GM12801 (cell line): ENCODE measurements around the gene KIF2C.

ENCODE experiments used
- TF ChIP-seq, protein P1 (sequence below): IDR thresholded peaks from one replicate; pipeline ENCODE4 v1.5.1; 2011; ENCODE audit warnings: control low read depth; ENCODE audit not compliant: insufficient read length; ENCODE audit errors: extremely low read depth

Gene KIF2C

DNA sequence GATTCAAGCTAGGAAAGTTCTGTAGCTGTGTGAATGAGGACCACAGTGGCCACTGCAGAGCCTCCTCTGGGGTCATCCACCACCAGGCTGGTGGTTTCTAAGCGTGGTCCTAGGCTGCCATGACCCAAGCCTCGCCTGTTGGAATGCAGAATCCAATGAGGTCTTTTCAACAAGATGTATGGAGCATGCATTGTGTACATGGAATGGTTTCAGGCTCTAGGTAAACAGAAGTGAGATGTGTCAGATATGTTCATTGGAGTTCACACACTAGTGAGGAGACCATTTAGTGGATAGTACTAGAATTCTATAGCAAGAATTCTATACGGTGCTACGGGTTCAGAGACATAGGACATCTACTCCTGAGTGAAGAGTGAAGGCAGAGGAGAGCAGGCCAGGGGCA, 19.4 kb upstream of the KIF2C start:
- TF ChIP-seq, protein P1, sequence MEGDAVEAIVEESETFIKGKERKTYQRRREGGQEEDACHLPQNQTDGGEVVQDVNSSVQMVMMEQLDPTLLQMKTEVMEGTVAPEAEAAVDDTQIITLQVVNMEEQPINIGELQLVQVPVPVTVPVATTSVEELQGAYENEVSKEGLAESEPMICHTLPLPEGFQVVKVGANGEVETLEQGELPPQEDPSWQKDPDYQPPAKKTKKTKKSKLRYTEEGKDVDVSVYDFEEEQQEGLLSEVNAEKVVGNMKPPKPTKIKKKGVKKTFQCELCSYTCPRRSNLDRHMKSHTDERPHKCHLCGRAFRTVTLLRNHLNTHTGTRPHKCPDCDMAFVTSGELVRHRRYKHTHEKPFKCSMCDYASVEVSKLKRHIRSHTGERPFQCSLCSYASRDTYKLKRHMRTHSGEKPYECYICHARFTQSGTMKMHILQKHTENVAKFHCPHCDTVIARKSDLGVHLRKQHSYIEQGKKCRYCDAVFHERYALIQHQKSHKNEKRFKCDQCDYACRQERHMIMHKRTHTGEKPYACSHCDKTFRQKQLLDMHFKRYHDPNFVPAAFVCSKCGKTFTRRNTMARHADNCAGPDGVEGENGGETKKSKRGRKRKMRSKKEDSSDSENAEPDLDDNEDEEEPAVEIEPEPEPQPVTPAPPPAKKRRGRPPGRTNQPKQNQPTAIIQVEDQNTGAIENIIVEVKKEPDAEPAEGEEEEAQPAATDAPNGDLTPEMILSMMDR: no peak

DNA sequence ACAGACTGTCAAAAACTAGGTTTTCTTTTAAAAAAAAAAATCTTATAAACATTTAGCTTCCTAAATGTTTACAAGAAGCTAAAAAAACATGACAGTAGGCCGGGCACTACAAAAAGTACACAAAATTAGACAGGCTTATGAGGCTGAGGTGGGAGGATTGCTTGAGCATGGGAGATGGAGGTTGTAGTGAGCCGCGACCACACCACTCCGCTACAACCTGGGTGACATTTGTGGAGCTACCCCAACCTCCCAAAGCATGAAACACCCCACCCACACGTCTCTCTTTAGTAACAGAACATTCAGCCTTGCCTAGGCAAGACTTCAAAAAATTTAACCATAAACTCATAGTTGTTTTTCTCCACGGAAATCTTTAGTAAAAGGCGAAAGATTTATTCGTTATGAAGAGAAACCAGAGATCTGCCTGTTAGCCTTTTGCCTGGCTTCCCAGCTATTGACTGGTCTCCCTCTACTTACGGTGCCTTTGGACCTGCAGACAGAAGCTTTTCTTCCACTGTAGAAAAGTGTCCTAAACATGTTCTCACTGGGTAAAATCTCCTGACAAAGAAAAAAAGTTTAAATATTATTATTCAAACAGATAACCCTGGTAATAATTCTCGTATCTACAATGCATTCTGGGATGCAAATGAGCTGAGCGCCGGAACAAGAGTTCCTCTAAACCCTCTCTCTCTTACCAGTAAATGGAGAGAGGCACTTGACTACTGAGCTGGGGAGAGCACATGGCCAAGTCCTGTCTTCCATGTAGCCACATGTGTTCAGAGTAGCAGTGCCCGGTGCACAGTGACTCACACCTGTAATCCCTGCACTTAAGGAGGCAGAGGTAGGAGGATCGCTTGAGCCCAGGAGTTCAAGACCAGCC, 17.9 kb upstream of the KIF2C start:
- TF ChIP-seq, protein P1: no peak

DNA sequence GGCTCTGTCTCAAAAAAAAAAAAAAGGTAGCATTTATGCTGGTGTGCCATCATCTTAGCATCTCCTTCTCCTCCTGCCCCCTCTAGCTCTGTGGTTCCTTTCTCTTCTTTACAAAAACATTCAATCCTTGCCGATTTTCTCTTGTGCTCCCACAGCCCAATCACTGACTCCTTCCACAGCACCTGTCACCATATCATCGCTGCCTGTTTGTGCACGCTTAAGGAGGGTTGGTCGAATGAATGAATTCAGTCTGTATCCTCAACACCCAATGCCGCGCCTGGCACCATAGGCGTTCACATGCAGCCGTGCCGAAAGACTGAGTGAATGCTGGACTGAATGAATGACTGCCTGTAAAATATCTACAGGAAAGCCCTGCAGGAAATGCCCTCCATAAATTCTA, 16.6 kb upstream of the KIF2C start:
- TF ChIP-seq, protein P1: no peak

- TF ChIP-seq, protein P1: no peak
These were observed 15.9 kb upstream of the KIF2C start for GRCh38 chr1:44723496-44724295.

- TF ChIP-seq, protein P1: no peak
These were observed 15.2 kb upstream of the KIF2C start for GRCh38 chr1:44724296-44724954.

GRCh38 chr1:44724955-44725698, 14.5 kb upstream of the KIF2C start:
- TF ChIP-seq, protein P1: no peak
